Vagina (tissue), 2 donors: Measurements from ENCODE around the gene AZIN2.

Experiments used
- POLR2A ChIP-seq, 2 donors: fragments of 450-650 bp; IDR thresholded peaks; one replicate each; pipeline ENCODE4 v1.6.1; 2017; ENCODE audit warnings: antibody characterized with exemption in 2 of 2, mild to moderate bottlenecking in 2 of 2, moderate library complexity in 2 of 2
- TF ChIP-seq, protein P1 (sequence below), 3 experiments: fragments of 450-650 bp in 2 of 3; fragments of 200-600 bp in 1 of 3; sonication (generic) in 1 of 3; IDR thresholded peaks; one replicate each; pipeline ENCODE4 v1.5.1; 2017 to 2019; ENCODE audit warnings: antibody characterized with exemption in 3 of 3, mild to moderate bottlenecking in 2 of 3, moderate library complexity in 2 of 3

DNA sequence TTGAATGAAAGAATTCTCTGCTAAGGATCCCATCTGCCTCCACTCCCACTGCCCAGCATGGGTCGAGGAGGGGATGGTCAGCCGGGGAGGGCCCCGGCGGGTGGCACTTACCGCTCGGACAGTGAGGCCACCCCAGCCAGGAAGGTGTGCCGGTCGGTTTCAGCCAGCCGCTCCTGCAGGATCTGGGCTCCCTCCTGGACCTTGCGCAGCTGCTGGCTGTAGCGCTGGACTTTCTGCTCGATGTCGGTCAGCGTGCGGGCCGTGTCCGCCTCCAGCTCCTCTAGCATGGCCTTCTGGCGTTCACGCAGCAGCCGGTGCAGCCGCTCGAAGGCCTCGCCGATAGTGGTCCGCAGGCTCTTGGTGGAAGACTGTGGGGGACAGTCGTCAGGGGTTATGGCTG lies 78.6 kb downstream of the AZIN2 start:
- TF ChIP-seq, protein P1, sequence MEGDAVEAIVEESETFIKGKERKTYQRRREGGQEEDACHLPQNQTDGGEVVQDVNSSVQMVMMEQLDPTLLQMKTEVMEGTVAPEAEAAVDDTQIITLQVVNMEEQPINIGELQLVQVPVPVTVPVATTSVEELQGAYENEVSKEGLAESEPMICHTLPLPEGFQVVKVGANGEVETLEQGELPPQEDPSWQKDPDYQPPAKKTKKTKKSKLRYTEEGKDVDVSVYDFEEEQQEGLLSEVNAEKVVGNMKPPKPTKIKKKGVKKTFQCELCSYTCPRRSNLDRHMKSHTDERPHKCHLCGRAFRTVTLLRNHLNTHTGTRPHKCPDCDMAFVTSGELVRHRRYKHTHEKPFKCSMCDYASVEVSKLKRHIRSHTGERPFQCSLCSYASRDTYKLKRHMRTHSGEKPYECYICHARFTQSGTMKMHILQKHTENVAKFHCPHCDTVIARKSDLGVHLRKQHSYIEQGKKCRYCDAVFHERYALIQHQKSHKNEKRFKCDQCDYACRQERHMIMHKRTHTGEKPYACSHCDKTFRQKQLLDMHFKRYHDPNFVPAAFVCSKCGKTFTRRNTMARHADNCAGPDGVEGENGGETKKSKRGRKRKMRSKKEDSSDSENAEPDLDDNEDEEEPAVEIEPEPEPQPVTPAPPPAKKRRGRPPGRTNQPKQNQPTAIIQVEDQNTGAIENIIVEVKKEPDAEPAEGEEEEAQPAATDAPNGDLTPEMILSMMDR (IDR thresholded peaks at IDR 0.05): no peak
- TF ChIP-seq POLR2A (IDR thresholded peaks at IDR 0.05): no peak
